C4-2B (cell line): Measurements from ENCODE around the gene PRDM15.

Experiments used
- ZFX ChIP-seq: fragments of 450-650 bp; IDR thresholded peaks from 2 replicates; pipeline ENCODE4 v1.6.1; 2017
- TF ChIP-seq, protein P1 (sequence below): fragments of 450-650 bp; conservative IDR thresholded peaks from 2 replicates; pipeline ENCODE4 v1.5.1; 2017; ENCODE audit warnings: mild to moderate bottlenecking

DNA sequence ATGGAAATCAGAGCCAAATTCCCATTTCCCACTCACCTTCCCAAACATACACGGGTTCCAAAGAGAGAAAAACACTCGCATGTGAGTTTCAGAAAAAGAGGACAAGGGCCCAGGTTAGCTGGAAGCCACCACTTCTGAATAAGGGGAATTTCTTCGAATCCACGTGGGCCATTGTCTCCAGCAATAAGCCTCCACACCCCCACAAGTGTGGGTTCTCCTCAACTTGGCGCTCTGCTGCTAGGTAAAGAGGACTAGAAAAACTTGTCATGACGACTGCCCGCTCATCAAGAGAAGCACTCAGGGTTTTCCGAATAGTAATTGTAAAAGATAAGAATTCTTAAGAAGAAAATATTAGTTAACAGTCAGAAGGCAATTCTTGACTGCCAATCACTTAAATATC lies 30.6 kb downstream of the PRDM15 start:
- TF ChIP-seq, protein P1, sequence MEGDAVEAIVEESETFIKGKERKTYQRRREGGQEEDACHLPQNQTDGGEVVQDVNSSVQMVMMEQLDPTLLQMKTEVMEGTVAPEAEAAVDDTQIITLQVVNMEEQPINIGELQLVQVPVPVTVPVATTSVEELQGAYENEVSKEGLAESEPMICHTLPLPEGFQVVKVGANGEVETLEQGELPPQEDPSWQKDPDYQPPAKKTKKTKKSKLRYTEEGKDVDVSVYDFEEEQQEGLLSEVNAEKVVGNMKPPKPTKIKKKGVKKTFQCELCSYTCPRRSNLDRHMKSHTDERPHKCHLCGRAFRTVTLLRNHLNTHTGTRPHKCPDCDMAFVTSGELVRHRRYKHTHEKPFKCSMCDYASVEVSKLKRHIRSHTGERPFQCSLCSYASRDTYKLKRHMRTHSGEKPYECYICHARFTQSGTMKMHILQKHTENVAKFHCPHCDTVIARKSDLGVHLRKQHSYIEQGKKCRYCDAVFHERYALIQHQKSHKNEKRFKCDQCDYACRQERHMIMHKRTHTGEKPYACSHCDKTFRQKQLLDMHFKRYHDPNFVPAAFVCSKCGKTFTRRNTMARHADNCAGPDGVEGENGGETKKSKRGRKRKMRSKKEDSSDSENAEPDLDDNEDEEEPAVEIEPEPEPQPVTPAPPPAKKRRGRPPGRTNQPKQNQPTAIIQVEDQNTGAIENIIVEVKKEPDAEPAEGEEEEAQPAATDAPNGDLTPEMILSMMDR = no peak
- TF ChIP-seq ZFX = no peak
